Measurements from ENCODE around the gene VIPR1. TPM values are rescaled to one million over a fixed set of nuclear protein-coding genes. Genes with fewer than 3 reads are reported as not detected.
A peak's percentile ranks its signal among the peaks of the same experiment; 100 is the strongest.

VIPR1 gene
- total and polyA plus RNA-seq, 4 donors = 2.3 to 41.8 (median 14.6) TPM

DNA sequence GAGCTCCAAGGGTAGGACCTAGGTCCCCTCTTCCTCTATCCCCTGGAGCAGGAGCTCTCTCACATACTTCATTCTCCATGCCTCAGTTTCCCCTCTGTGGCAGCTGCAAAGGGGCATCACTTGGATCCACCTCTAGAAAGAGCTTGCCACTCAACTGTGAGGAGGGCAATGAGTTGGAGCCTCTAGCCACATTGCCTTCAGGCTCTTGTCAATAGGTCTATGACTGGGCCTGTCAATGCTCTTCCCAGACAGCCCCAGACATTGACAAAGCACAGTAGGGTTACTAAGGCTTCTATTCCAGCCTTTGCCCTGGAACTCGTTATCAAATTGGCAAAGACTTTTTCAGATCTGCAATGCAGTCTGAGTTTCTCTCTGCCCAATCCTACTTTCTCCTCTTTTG lies 4.4 kb upstream of the VIPR1 start:
- Histone ChIP-seq H3K9me3 (ENCODE audit: control insufficient read depth in 4 of 4, low read length in 3 of 4) (no peaks in the 10 kb centered on the region), H3K27me3 (ENCODE audit: control insufficient read depth in 4 of 4, insufficient read depth in 4 of 4, low read length in 3 of 4) (peaks cover 0 to 1% (median 0%) of the 10 kb centered on the region in 4 donors), H3K4me3 (ENCODE audit: low read depth in 1 of 3, low read length in 3 of 3) (no peak overlapping the region), H3K27ac (ENCODE audit: low read depth in 1 of 2, low read length in 2 of 2) (no peak overlapping the region), H3K4me1 (ENCODE audit: control insufficient read depth in 4 of 4, insufficient read depth in 4 of 4, low read length in 3 of 4) (peaks cover 2 to 19% (median 12%) of the 10 kb centered on the region in 4 donors), H3K9ac (ENCODE audit: low read depth in 1 of 2, low read length in 2 of 2) (no peak overlapping the region), H3K36me3 (ENCODE audit: control insufficient read depth in 4 of 4, insufficient read depth in 3 of 4, low read depth in 1 of 4, low read length in 3 of 4) (no peaks in the 10 kb centered on the region)
- TF ChIP-seq, protein P1, sequence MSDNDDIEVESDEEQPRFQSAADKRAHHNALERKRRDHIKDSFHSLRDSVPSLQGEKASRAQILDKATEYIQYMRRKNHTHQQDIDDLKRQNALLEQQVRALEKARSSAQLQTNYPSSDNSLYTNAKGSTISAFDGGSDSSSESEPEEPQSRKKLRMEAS (IDR thresholded peaks at IDR 0.05) = no peak
- TF ChIP-seq RAD21 (IDR thresholded peaks at IDR 0.05) = no peak
- TF ChIP-seq, protein P2, sequence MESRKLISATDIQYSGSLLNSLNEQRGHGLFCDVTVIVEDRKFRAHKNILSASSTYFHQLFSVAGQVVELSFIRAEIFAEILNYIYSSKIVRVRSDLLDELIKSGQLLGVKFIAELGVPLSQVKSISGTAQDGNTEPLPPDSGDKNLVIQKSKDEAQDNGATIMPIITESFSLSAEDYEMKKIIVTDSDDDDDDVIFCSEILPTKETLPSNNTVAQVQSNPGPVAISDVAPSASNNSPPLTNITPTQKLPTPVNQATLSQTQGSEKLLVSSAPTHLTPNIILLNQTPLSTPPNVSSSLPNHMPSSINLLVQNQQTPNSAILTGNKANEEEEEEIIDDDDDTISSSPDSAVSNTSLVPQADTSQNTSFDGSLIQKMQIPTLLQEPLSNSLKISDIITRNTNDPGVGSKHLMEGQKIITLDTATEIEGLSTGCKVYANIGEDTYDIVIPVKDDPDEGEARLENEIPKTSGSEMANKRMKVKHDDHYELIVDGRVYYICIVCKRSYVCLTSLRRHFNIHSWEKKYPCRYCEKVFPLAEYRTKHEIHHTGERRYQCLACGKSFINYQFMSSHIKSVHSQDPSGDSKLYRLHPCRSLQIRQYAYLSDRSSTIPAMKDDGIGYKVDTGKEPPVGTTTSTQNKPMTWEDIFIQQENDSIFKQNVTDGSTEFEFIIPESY (IDR thresholded peaks at IDR 0.05) = no peak
- TF ChIP-seq HNF4G (IDR thresholded peaks at IDR 0.05) = no peak
- no peak for TF ChIP-seq GABPA (IDR thresholded peaks at IDR 0.05 in 1 of 2, conservative IDR thresholded peaks at IDR 0.05 in 1 of 2)
- no peak for TF ChIP-seq TAF1 (conservative IDR thresholded peaks at IDR 0.05)
- TF ChIP-seq, protein P3, sequence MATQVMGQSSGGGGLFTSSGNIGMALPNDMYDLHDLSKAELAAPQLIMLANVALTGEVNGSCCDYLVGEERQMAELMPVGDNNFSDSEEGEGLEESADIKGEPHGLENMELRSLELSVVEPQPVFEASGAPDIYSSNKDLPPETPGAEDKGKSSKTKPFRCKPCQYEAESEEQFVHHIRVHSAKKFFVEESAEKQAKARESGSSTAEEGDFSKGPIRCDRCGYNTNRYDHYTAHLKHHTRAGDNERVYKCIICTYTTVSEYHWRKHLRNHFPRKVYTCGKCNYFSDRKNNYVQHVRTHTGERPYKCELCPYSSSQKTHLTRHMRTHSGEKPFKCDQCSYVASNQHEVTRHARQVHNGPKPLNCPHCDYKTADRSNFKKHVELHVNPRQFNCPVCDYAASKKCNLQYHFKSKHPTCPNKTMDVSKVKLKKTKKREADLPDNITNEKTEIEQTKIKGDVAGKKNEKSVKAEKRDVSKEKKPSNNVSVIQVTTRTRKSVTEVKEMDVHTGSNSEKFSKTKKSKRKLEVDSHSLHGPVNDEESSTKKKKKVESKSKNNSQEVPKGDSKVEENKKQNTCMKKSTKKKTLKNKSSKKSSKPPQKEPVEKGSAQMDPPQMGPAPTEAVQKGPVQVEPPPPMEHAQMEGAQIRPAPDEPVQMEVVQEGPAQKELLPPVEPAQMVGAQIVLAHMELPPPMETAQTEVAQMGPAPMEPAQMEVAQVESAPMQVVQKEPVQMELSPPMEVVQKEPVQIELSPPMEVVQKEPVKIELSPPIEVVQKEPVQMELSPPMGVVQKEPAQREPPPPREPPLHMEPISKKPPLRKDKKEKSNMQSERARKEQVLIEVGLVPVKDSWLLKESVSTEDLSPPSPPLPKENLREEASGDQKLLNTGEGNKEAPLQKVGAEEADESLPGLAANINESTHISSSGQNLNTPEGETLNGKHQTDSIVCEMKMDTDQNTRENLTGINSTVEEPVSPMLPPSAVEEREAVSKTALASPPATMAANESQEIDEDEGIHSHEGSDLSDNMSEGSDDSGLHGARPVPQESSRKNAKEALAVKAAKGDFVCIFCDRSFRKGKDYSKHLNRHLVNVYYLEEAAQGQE (IDR thresholded peaks at IDR 0.05) = no peak
- peak; percentile 14 for DNase-seq (ENCODE audit: low spot score)
- WGBS = 51% methylated on average over 1 of the region's 1 CpG

DNA sequence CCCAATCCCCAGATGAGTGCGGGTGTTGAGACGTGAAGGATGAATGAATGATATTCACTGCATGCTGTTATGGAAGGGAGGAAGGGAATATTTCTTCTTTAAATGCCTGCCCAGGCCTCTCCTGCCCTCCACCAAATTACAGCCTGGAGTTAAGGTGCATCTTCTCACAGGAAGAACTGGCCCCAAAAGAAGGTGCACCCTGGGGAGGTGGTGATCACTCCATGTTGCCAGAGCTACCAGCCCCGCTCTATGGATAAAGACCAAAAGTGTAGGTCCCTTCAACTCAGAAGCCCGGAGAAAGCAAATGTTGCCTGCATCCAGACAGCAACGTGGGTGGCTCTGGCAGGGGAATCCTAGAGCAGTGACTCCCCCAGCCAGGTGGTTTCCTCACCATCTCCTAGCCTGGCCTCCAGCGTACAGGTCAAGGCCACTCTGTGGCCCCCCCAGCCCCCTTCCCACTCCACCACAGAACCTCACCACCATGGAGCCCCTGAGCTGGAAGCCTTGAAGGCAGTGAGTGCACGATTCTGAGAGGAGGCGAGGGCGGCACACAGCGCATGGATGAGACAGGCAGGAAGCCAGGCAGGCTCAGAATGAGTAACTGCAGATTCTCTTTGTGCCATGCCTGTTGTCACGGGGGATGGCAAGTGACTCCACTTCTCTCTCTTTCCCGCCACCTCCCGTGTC lies 3.5 kb upstream of the VIPR1 start:
- WGBS = 88% methylated on average over 13 of the region's 13 CpGs
- H3K9me3 ChIP-seq (ENCODE audit: control insufficient read depth in 4 of 4, low read length in 3 of 4) = no peaks in the 10 kb centered on the region
- DNase-seq (ENCODE audit: low spot score) = peak; percentile 8
- TF ChIP-seq RAD21 (IDR thresholded peaks at IDR 0.05) = no peak
- peaks cover 2 to 21% (median 12%) of the 10 kb centered on the region in 4 donors for H3K4me1 ChIP-seq (ENCODE audit: control insufficient read depth in 4 of 4, insufficient read depth in 4 of 4, low read length in 3 of 4)
- H3K36me3 ChIP-seq (ENCODE audit: control insufficient read depth in 4 of 4, insufficient read depth in 3 of 4, low read depth in 1 of 4, low read length in 3 of 4) = no peaks in the 10 kb centered on the region
- H3K27me3 ChIP-seq (ENCODE audit: control insufficient read depth in 4 of 4, insufficient read depth in 4 of 4, low read length in 3 of 4) = peaks cover 0 to 1% (median 0%) of the 10 kb centered on the region in 4 donors
- H3K4me3 ChIP-seq (ENCODE audit: low read depth in 1 of 3, low read length in 3 of 3) = no peak overlapping the region
- H3K27ac ChIP-seq (ENCODE audit: low read depth in 1 of 2, low read length in 2 of 2) = no peak overlapping the region
- no peak overlapping the region for H3K9ac ChIP-seq (ENCODE audit: low read depth in 1 of 2, low read length in 2 of 2)

DNA sequence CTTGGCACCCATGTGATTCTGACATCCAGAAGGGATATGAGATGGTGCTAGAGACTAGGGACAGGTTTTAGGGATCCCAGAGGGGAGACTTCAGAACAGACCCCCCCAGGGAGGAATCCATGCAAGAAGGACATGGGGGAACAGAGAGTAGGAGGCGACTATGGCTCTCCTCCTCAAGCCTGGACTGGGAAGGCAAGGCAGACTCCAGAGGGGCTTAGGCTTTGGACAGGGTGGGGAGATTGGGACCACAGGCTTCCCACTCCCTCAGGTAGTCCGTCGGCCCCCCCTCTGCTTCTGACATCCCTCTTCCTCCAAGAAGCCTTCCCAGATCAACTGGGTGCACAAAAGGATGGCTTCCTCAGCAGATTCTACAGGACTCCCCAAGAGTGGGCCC lies 3.0 kb upstream of the VIPR1 start:
- 88% methylated on average over 3 of the region's 3 CpGs for WGBS
- Histone ChIP-seq H3K4me3 (ENCODE audit: low read depth in 1 of 3, low read length in 3 of 3) (no peak overlapping the region), H3K36me3 (ENCODE audit: control insufficient read depth in 4 of 4, insufficient read depth in 3 of 4, low read depth in 1 of 4, low read length in 3 of 4) (no peaks in the 10 kb centered on the region), H3K9me3 (ENCODE audit: control insufficient read depth in 4 of 4, low read length in 3 of 4) (no peaks in the 10 kb centered on the region), H3K4me1 (ENCODE audit: control insufficient read depth in 4 of 4, insufficient read depth in 4 of 4, low read length in 3 of 4) (peaks cover 2 to 21% (median 12%) of the 10 kb centered on the region in 4 donors), H3K27me3 (ENCODE audit: control insufficient read depth in 4 of 4, insufficient read depth in 4 of 4, low read length in 3 of 4) (peaks cover 0 to 1% (median 0%) of the 10 kb centered on the region in 4 donors), H3K9ac (ENCODE audit: low read depth in 1 of 2, low read length in 2 of 2) (no peak overlapping the region), H3K27ac (ENCODE audit: low read depth in 1 of 2, low read length in 2 of 2) (no peak overlapping the region)
- TF ChIP-seq TAF1 (conservative IDR thresholded peaks at IDR 0.05) = no peak
- TF ChIP-seq, protein P3 (IDR thresholded peaks at IDR 0.05) = no peak
- TF ChIP-seq HNF4G (IDR thresholded peaks at IDR 0.05) = no peak
- no peak for TF ChIP-seq YY1 (IDR thresholded peaks at IDR 0.05)
- TF ChIP-seq JUND (IDR thresholded peaks at IDR 0.05) = no peak
- DNase-seq (ENCODE audit: low spot score) = no peak
